NT2/D1 (cell line): ENCODE measurements around the gene TRIM72.

Experiments
- SUZ12 ChIP-seq: IDR thresholded peaks from 2 replicates; pipeline ENCODE4 v1.6.1; 2011; ENCODE audit not compliant: insufficient read length, insufficient read depth; ENCODE audit errors: extremely low read depth
- YY1 ChIP-seq: IDR thresholded peaks from 2 replicates; pipeline ENCODE4 v1.6.1; 2011; ENCODE audit not compliant: insufficient read length, insufficient read depth

DNA sequence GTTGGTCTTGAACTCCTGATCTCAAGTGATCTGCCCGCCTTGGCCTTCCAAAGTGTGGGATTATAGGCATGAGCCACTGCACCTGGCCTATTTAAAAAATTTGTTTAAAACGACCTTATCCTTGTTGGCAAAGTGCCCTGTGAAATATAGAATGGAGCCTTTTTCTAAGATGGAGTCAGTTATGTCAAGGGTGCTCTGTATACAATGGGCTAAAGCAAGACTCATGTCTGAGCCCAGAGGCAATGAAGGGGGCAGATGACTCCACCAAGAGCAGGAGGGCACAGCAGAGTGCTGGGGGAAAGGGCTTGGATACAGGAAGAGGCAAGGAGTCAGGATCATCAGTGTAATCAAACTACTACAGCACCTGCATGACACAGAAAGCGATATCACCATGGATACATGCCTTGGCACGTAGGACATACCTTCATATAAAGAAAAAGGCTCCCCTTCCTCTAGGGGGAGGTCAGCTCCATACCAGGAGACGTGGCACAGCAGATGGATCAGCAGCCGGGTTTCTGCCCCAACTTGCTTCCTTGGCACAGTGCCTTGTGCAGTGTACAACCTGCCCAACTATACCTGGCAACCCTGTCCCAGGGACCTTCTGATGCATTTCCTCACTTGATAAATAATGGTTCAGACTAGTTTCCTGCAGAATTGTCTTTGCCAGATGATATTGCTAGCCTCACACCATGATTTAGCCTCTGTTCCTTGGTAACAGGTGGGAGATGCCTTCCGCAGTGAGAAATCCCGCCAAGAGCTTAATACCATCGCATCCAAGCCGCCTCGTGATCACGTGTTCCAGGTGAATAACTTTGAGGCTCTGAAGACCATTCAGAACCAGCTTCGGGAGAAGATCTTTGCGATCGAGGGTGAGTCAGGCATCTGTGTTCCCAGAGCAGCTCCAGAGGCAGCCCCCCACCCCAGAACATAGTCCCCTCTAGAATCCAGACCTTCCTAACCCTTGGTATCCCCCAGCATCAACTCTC is 61.2 kb downstream of the TRIM72 start:
- no peak for TF ChIP-seq YY1
- TF ChIP-seq SUZ12, result no peak
